C4-2B (cell line): ENCODE results near the gene NABP2.

Source experiments
- ZFX ChIP-seq: fragments of 450-650 bp; IDR thresholded peaks from 2 replicates; pipeline ENCODE4 v1.6.1; 2017
- TF ChIP-seq, protein P1 (sequence below): fragments of 450-650 bp; conservative IDR thresholded peaks from 2 replicates; pipeline ENCODE4 v1.5.1; 2017; ENCODE audit warnings: mild to moderate bottlenecking

DNA sequence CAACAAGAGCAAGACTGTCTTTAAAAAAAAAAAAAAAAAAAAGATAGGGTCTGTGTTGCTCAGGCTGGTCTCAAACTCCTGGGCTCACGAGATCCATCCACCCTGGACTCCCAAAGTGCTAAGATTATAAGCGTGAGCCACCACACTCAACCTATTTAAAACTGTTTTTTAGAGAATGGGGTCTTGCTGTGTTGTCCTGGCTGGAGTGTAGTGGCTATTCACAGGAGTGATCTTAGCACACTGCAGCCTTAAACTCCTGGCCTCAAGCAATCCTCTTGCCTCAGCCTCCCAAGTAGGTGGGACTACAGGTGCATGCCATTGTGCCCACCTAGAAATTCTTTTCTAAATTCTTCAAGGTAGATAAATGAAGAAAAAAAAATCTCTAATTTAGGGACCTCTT, 50.2 kb downstream of the NABP2 start:
- TF ChIP-seq, protein P1, sequence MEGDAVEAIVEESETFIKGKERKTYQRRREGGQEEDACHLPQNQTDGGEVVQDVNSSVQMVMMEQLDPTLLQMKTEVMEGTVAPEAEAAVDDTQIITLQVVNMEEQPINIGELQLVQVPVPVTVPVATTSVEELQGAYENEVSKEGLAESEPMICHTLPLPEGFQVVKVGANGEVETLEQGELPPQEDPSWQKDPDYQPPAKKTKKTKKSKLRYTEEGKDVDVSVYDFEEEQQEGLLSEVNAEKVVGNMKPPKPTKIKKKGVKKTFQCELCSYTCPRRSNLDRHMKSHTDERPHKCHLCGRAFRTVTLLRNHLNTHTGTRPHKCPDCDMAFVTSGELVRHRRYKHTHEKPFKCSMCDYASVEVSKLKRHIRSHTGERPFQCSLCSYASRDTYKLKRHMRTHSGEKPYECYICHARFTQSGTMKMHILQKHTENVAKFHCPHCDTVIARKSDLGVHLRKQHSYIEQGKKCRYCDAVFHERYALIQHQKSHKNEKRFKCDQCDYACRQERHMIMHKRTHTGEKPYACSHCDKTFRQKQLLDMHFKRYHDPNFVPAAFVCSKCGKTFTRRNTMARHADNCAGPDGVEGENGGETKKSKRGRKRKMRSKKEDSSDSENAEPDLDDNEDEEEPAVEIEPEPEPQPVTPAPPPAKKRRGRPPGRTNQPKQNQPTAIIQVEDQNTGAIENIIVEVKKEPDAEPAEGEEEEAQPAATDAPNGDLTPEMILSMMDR: no peak
- TF ChIP-seq ZFX: no peak
